ENCODE measurements around the gene NOTCH1.

GRCh38 chr9:136502196-136502595 lies 43.7 kb downstream of the NOTCH1 start:
- TF ChIP-seq, protein P1, sequence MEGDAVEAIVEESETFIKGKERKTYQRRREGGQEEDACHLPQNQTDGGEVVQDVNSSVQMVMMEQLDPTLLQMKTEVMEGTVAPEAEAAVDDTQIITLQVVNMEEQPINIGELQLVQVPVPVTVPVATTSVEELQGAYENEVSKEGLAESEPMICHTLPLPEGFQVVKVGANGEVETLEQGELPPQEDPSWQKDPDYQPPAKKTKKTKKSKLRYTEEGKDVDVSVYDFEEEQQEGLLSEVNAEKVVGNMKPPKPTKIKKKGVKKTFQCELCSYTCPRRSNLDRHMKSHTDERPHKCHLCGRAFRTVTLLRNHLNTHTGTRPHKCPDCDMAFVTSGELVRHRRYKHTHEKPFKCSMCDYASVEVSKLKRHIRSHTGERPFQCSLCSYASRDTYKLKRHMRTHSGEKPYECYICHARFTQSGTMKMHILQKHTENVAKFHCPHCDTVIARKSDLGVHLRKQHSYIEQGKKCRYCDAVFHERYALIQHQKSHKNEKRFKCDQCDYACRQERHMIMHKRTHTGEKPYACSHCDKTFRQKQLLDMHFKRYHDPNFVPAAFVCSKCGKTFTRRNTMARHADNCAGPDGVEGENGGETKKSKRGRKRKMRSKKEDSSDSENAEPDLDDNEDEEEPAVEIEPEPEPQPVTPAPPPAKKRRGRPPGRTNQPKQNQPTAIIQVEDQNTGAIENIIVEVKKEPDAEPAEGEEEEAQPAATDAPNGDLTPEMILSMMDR (conservative IDR thresholded peaks at IDR 0.05), result no peak
- TF ChIP-seq EZH2 (IDR thresholded peaks at IDR 0.05; ENCODE audit: low read depth), result no peak
